GM12891 (cell line): ENCODE results near the gene TTC39C.
A peak's percentile ranks its signal among the peaks of the same experiment; 100 is the strongest.
"Not testable (repeated sequence)": the region's sequence is repeated elsewhere in the genome, so short reads cannot be mapped to it uniquely, and the experiment has no call there.

Source experiments
- DNase-seq: peaks from one replicate; pipeline ENCODE4 v3.0.0; 2011; ENCODE audit warnings: low spot score; ENCODE audit not compliant: insufficient read length
- FAIRE-seq: peaks from 2 replicates; lab custom pipeline; 2011; peaks lifted over from hg19 to GRCh38; lab: Jason Lieb, UNC
- PAX5 ChIP-seq: IDR thresholded peaks from 2 replicates; pipeline ENCODE4 v1.6.1; 2011; ENCODE audit warnings: low read length, moderate library complexity, mild to moderate bottlenecking; ENCODE audit not compliant: insufficient read depth, severe bottlenecking
- POLR2A ChIP-seq: IDR thresholded peaks from 2 replicates; pipeline ENCODE4 v1.6.1; 2011; ENCODE audit warnings: low read depth, low read length, control low read depth
- POLR2AphosphoS5 ChIP-seq: IDR thresholded peaks from 2 replicates; pipeline ENCODE4 v1.6.1; 2011; ENCODE audit warnings: low read depth, low read length, control low read depth
- POU2F2 ChIP-seq: IDR thresholded peaks from 2 replicates; pipeline ENCODE4 v1.6.1; 2011; ENCODE audit warnings: low read depth, mild to moderate bottlenecking, control low read depth, low read length, moderate library complexity
- SPI1 ChIP-seq: IDR thresholded peaks from 2 replicates; pipeline ENCODE4 v1.6.1; 2011; ENCODE audit warnings: low read depth, low read length, control low read depth
- TAF1 ChIP-seq: IDR thresholded peaks from 2 replicates; pipeline ENCODE4 v1.6.1; 2011; ENCODE audit warnings: low read depth, low read length, control low read depth

TTC39C gene

DNA sequence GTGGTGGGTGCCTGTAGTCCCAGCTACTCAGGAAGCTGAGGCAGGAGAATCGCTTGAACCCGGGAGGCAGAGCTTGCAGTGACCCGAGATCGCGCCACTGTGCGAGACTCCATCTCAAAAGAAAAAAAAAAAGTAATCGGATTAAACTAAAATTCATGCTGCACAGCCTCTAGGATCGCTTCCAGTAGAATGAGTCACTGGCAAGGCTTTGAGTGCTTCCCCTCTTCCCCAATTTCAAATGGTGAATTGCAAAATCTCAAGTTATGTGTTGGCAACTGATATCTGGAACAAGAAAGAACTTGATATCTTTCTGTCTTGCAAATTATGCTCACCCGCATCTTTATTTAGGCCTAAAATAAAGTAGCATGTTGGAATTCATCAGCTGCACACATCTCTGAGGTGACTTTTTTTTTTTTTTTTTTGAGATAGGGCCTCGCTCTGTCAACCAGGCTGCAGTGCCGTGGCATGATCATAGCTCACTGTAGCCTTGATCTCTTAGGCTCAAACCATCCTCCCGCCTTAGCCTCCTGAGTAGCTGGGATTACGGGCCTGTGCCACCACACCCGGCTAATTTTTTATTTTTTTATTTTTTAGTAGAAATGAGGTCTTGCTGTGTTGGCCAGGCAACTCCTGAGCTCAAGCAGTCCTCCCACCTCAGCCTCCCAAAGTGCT, 12.7 kb downstream of the TTC39C start:
- no peak for TF ChIP-seq SPI1
- TF ChIP-seq POU2F2, result no peak
- no peak for TF ChIP-seq POLR2AphosphoS5
- TF ChIP-seq TAF1, result no peak
- TF ChIP-seq PAX5, result no peak
- no peak for TF ChIP-seq POLR2A
- DNase-seq, result no peak
- FAIRE-seq, result no peak

DNA sequence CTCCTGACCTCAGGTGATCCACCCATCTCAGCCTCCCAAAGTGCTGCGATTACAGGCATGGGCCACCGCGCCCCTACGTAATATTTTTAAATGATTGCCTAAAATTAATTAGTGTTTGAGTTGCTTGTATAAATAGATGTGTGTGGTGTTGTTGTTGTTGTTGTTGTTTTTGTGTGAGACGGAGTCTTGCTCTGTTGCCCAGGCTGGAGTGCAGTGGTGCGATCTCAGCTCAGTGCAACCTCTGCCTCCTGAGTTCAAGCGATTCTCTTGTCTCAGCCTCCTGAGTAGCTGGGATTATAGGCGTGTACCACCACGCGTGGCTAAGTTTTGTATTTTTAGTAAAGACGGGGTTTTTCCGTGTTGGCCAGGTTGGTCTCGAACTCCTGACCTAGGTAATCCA, 14.4 kb downstream of the TTC39C start:
- not testable (repeated sequence) for FAIRE-seq, DNase-seq

GRCh38 chr18:24031318-24031717, 16.8 kb downstream of the TTC39C start:
- TF ChIP-seq TAF1 (no peak), POLR2A (no peak), POLR2AphosphoS5 (no peak), SPI1 (no peak), POU2F2 (no peak), PAX5 (no peak)
- DNase-seq, result no peak
- no peak for FAIRE-seq

DNA sequence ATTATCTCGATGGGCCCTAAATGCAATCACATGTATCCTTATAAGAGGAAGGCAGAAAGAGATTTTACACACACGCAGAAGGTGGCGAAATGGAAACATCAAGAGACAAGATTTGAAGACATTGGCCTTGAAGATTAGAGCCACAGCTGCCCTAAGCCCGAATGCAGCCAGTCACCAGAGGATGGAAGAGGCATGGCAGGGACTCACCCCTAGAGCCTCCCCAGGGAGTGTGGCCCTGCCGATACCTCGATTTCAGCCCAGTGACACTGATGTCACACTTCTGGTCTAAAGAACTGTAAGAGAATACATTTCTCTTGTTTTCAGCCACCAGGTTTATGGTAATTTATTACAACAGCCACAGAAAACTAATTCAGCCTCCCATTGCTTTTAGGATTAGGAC, 17.4 kb downstream of the TTC39C start:
- FAIRE-seq (peak; percentile 33), DNase-seq (no peak)
- TF ChIP-seq POU2F2, result no peak

DNA sequence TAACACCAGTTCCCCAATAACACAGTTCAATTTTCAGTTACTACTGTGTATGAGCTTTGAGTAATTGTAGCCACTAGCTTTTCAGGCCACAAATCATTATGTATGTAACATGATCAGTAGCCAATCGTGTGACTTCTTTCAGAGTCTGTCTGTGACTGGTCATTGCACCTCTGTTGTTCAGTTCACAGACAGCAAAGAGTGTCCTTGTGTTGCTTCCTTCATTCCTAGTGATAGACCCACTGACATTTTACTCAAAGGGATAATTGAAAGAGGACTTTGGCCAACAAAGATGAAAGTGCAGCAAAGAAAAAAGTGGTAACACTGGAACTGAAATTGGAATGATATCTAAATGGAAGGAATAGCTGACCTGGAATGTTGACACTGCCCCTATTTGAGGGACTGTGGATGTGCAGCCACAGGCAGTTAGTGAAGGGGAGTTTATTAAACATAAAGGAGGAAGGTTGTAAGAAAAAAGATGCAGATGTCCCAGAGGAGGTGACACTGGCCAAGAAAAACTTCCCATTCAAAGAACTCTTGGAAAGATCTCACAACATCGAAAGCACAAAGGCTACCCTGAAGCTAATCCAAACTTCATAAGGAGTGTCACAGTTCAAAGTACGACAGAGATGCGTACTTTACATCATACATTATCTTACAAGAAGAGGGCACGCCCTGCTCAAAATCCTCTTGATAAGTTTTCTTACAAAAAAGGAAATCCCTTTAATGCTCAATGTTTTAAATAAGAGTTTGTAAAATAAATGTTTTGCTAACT, 19.3 kb downstream of the TTC39C start:
- DNase-seq (no peak), FAIRE-seq (peak; percentile 63)
- TF ChIP-seq PAX5 (no peak), SPI1 (no peak), POLR2A (no peak), POU2F2 (no peak), POLR2AphosphoS5 (no peak), TAF1 (no peak)

DNA sequence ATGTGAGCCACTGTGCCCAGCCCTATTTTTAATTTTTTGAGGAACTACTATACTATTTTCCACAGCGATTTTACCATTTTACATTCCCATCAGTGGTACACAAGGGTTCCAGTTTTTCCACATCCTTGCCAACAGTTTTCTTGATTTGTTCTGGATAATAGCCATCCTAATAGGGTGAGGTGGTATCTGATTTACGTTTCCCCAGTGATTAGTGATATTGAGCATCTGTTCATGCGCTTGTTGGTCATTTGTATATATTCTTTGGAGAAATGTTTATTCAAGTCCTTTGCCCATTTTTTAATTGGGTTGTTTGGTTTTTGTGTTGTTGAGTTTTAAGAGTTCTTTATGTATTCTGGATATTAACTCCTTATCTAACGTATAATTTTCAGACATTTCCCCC, 20.8 kb downstream of the TTC39C start:
- DNase-seq, result no peak
- FAIRE-seq, result no peak
- TF ChIP-seq PAX5, result no peak
- TF ChIP-seq POU2F2, result no peak
- TF ChIP-seq POLR2AphosphoS5, result no peak
- TF ChIP-seq TAF1, result no peak
- TF ChIP-seq SPI1, result no peak

- DNase-seq, result no peak
- no peak for FAIRE-seq
- TF ChIP-seq POLR2AphosphoS5, result no peak
- no peak for TF ChIP-seq POLR2A
- TF ChIP-seq SPI1, result no peak
Measured at GRCh38 chr18:24039671-24040070, 25.1 kb downstream of the TTC39C start.

- TF ChIP-seq POLR2A (no peak), TAF1 (no peak), POLR2AphosphoS5 (no peak), SPI1 (no peak), POU2F2 (no peak), PAX5 (no peak)
- DNase-seq (no peak), FAIRE-seq (peak; percentile 16)
Measured at GRCh38 chr18:24041691-24042090, 27.1 kb downstream of the TTC39C start.

DNA sequence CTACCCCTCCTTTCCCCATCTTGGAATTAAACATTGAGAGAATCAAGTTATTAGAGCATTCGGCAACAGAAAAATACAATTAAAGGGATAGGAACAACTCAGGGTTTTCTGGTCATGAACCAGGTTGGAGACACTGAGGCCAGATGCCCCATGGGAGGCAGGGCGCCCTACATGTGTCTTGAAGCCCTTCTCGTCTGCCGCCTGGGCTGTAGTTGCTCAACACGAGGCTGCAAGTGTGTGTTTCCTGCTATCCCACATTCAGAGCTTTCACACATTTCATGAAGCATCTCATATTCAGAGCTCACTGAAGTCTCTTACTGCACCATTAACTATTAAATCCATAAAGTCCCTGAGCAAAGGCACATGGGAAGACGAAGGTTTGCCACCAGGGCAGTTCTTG, 28.8 kb downstream of the TTC39C start:
- TF ChIP-seq POLR2A (no peak), POLR2AphosphoS5 (no peak), POU2F2 (no peak), SPI1 (no peak), TAF1 (no peak), PAX5 (no peak)
- DNase-seq, result no peak
- no peak for FAIRE-seq

- no peak for DNase-seq
- TF ChIP-seq POLR2A, result no peak
- no peak for FAIRE-seq
Measured at GRCh38 chr18:24048261-24048660, 33.7 kb downstream of the TTC39C start.

DNA sequence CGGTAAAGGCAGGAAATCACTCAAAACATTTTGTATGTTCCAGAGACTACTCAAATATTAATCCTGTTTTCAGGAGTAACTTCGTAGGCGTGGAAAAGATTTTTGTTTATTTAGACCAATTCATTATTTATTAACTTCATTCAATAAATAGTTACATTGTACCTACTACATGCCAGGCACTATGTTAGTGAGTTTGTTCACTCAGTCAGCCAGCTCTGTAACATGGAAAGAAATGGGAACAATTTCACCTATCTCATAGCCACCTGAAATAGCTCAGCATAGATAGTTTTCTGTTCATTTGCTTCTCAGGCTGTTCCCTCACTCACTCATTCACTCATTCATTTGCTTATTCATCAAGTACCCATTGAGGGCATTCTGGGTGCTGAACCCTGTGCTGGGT, 34.6 kb downstream of the TTC39C start:
- TF ChIP-seq POLR2AphosphoS5, result no peak
- TF ChIP-seq PAX5, result no peak
- no peak for TF ChIP-seq POU2F2
- no peak for TF ChIP-seq SPI1
- TF ChIP-seq POLR2A, result no peak
- no peak for TF ChIP-seq TAF1
- no peak for DNase-seq
- FAIRE-seq, result no peak
